ENCODE results near the gene SKAP2.

DNA sequence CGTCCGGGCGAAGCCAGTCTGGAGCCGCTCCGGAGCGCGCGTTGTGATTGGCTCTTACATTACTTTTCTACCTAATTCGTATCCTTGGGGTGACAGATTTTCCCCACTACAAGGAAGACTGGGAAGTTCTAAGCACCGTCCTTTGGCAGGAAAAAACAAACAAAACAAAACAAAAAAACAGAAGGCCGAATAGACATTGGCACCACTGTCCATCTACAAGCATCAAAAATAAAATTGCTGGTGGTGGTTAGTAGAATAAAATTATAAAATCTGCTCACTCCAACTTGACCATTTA is 651 bp upstream of the SKAP2 start:
- TF ChIP-seq POLR2AphosphoS5 (IDR thresholded peaks at IDR 0.05): no peak
- TF ChIP-seq, protein P1, sequence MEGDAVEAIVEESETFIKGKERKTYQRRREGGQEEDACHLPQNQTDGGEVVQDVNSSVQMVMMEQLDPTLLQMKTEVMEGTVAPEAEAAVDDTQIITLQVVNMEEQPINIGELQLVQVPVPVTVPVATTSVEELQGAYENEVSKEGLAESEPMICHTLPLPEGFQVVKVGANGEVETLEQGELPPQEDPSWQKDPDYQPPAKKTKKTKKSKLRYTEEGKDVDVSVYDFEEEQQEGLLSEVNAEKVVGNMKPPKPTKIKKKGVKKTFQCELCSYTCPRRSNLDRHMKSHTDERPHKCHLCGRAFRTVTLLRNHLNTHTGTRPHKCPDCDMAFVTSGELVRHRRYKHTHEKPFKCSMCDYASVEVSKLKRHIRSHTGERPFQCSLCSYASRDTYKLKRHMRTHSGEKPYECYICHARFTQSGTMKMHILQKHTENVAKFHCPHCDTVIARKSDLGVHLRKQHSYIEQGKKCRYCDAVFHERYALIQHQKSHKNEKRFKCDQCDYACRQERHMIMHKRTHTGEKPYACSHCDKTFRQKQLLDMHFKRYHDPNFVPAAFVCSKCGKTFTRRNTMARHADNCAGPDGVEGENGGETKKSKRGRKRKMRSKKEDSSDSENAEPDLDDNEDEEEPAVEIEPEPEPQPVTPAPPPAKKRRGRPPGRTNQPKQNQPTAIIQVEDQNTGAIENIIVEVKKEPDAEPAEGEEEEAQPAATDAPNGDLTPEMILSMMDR (IDR thresholded peaks at IDR 0.05): no peak
